Right atrium auricular region (tissue), 2 donors: ENCODE measurements around the gene SON. TPM values are rescaled to one million over a fixed set of nuclear protein-coding genes. Genes with fewer than 3 reads are reported as not detected.
A peak's percentile ranks its signal among the peaks of the same experiment; 100 is the strongest.

Source experiments
- DNase-seq: peaks from one replicate; pipeline ENCODE4 v3.0.0-alpha.2; 2019; ENCODE audit warnings: low spot score
- H3K27ac ChIP-seq, 2 donors: fragments of 200-600 bp; sonication (generic); 1 replicate in 1 of 2; 2 replicates in 1 of 2; pipeline ENCODE4 v1.5.1; 2016 to 2019
- H3K27me3 ChIP-seq, 2 donors: fragments of 200-600 bp; sonication (generic); one replicate each; pipeline versions ENCODE4 v1.5.1 to v1.6.0; 2017 to 2019
- H3K36me3 ChIP-seq: fragments of 200-600 bp; sonication (generic); one replicate; pipeline ENCODE4 v1.5.1; 2016
- H3K4me1 ChIP-seq, 2 donors: fragments of 200-600 bp; sonication (generic); one replicate each; pipeline versions ENCODE4 v1.5.1 to v1.6.0; 2017 to 2019
- H3K4me3 ChIP-seq, 2 donors: fragments of 200-600 bp; sonication (generic); 1 replicate in 1 of 2; 2 replicates in 1 of 2; pipeline ENCODE4 v1.5.1; 2017 to 2019; ENCODE audit warnings: mild to moderate bottlenecking in 1 of 2, moderate library complexity in 1 of 2
- H3K9me3 ChIP-seq, 2 donors: fragments of 200-600 bp; sonication (generic); one replicate each; pipeline ENCODE4 v1.5.1; 2019
- CTCF ChIP-seq, 2 donors: fragments of 200-600 bp; sonication (generic); IDR thresholded peaks; one replicate each; pipeline ENCODE4 v1.5.1; 2019; ENCODE audit warnings: antibody characterized with exemption in 2 of 2
- total RNA-seq, 2 donors: library from RNA; depleted of rRNA; stranded (reverse); fragments of >200 nt; gene quantifications; one replicate each; pipeline ENCODE4 v1.1.0, GENCODE V29; 2016

SON gene
- total RNA-seq, 2 donors from 2014 or later = 105 to 189 TPM

GRCh38 chr21:33541105-33541711 is 1.6 kb upstream of the SON start:
- Histone ChIP-seq H3K36me3 (peaks cover 30% of the 10 kb centered on the region), H3K27me3 (no peaks in the 10 kb centered on the region), H3K27ac (peak overlapping the region; percentile 92 to 99), H3K4me1 (peaks cover 0 to 35% of the 10 kb centered on the region in 2 donors), H3K9me3 (no peaks in the 10 kb centered on the region), H3K4me3 (peak overlapping the region; percentile 78 to 90)
- no peak for DNase-seq
- TF ChIP-seq CTCF (IDR thresholded peaks at IDR 0.05) = no peak

- Histone ChIP-seq H3K27ac (peak within 1 kb of the TSS; percentile 92 to 99), H3K27me3 (no peaks in the 10 kb centered on the region), H3K9me3 (no peaks in the 10 kb centered on the region), H3K4me1 (peaks cover 0 to 35% of the 10 kb centered on the region in 2 donors), H3K4me3 (peak within 1 kb of the TSS; percentile 78 to 90), H3K36me3 (peaks cover 26% of the 10 kb centered on the region)
- TF ChIP-seq CTCF (IDR thresholded peaks at IDR 0.05) = no peak
- peak; percentile 79 for DNase-seq
These were observed 840 bp upstream of the SON start, which contains the start of gene GART for GRCh38 chr21:33541756-33542639. TSS of gene GART (minus strand) at chr21:33542117. CDS start at chr21:33539315, 2,802 bp downstream.

DNA sequence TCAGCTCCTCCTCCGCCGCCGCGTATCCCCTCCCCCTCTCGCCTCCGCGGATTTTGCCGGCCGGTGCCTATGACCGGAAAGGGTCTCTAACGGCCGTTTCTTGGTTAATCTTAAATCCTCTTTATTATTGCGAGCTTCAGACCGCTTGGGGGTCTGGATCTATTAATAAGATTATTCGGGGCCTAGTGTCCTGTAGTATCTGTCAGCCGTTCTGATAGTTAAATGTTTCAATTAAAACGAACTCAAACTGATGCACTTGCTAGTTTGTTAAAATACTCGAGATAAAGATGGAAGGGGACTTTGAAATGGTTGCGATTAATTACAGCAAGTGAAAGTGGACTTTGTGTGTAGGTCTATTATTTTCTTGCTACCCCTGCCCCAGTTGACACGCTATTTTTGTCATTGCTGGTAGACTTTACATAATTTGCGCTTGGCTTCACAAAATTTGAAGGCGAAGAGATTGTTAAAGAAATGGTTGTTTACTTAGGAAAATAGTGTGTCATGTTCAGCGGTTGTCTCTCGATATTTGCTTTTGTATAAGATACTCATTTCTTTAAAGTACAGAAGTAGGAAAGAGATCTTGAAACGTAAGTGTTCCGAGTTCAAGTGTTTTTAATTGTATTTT is 779 bp downstream of the SON start:
- Histone ChIP-seq H3K27ac (peak overlapping the region; percentile 92 to 99), H3K4me1 (peaks cover 0 to 35% of the 10 kb centered on the region in 2 donors), H3K9me3 (no peaks in the 10 kb centered on the region), H3K4me3 (peak overlapping the region; percentile 78 to 90), H3K27me3 (no peaks in the 10 kb centered on the region), H3K36me3 (peaks cover 24% of the 10 kb centered on the region)
- DNase-seq = no peak
- TF ChIP-seq CTCF (IDR thresholded peaks at IDR 0.05) = no peak

DNA sequence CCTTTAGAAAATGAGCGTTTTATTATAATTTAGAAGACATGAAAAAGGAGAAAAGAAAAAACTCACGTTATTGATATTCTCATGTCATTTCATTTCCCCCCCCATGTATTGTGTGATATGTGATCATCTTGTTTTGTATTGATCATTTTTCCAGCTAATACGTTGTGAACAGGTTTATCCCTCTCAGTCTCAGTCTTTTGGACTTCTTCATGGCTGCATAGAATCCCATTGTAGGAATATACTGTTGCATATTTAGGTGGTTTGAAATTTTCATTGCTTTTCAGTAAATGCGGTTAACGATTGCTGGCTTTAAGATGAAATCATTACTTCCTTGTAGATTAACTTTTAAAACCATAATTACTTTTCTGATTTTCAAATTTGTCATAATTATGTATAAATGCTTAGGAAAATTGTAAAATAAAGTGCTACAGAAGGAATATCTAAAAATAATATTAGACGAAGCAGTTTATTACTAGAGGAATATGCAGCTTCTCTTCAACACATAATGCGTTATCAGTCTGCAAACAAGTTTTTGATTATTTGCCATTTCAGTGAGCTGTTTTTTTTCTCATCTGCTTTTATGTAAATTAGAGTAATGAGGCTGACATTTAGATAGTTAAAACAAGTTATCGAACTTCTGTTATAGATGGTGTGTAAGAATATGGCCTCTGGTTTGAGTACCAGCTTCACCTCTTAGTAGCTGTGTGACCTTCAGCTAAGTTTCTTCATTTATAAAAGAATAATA is 1.8 kb downstream of the SON start:
- peak overlapping the region in 1 of 2 donors; percentile 99 for H3K27ac ChIP-seq
- peaks cover 0 to 35% of the 10 kb centered on the region in 2 donors for H3K4me1 ChIP-seq

More for the DNA sequence above, 1.8 kb downstream of the SON start:
- Histone ChIP-seq H3K27me3 (no peaks in the 10 kb centered on the region), H3K9me3 (no peaks in the 10 kb centered on the region), H3K4me3 (peak overlapping the region; percentile 78 to 90), H3K36me3 (peaks cover 27% of the 10 kb centered on the region)
- no peak for TF ChIP-seq CTCF (IDR thresholded peaks at IDR 0.05)
- no peak for DNase-seq
